OCI-LY1 (cell line): ENCODE measurements around the gene GHRH.

Experiments used
- H2AFZ ChIP-seq: fragments of 200-600 bp; sonication (generic), shearing (Covaris generic); 2 replicates; pipeline ENCODE4 v1.6.0; 2014; ENCODE audit warnings: antibody characterized with exemption, mild to moderate bottlenecking, low read length
- H3F3A ChIP-seq: fragments of 200-600 bp; sonication (generic), shearing (Covaris generic); 2 replicates; pipeline ENCODE4 v1.6.0; 2014; ENCODE audit warnings: mild to moderate bottlenecking, antibody characterized with exemption, low read length, moderate library complexity; ENCODE audit not compliant: insufficient read depth
- H3K27ac ChIP-seq: fragments of 200-600 bp; sonication (generic); 2 replicates; pipeline ENCODE4 v1.5.1; 2014; ENCODE audit warnings: low read length, mixed run types, mild to moderate bottlenecking, low read depth; ENCODE audit not compliant: poor library complexity, severe bottlenecking
- H3K27me3 ChIP-seq: fragments of 200-600 bp; sonication (generic); 2 replicates; pipeline ENCODE4 v1.6.0; 2014; ENCODE audit warnings: antibody characterized with exemption, mild to moderate bottlenecking, low read length, moderate library complexity; ENCODE audit not compliant: insufficient read depth
- H3K36me3 ChIP-seq: fragments of 200-600 bp; sonication (generic); 2 replicates; pipeline ENCODE4 v1.6.1; 2014; ENCODE audit warnings: mild to moderate bottlenecking, antibody characterized with exemption, low read length, moderate library complexity, mixed read lengths; ENCODE audit not compliant: insufficient read depth
- H3K4me1 ChIP-seq: fragments of 200-600 bp; sonication (generic); 2 replicates; pipeline ENCODE4 v1.5.1; 2014; ENCODE audit warnings: mild to moderate bottlenecking, low read length, moderate library complexity; ENCODE audit not compliant: insufficient read depth, severe bottlenecking
- H3K4me2 ChIP-seq: fragments of 200-600 bp; sonication (generic), shearing (Covaris generic); 2 replicates; pipeline ENCODE4 v1.6.1; 2014; ENCODE audit warnings: low read length
- H3K4me3 ChIP-seq: fragments of 200-600 bp; sonication (generic); 2 replicates; pipeline ENCODE4 v1.5.1; 2014; ENCODE audit warnings: low read length, low read depth, mild to moderate bottlenecking, mixed read lengths; ENCODE audit not compliant: poor library complexity, severe bottlenecking
- H3K79me2 ChIP-seq: fragments of 200-600 bp; shearing (Covaris generic); 2 replicates; pipeline ENCODE4 v1.6.1; 2016; ENCODE audit warnings: mixed run types, low read length, mixed read lengths; ENCODE audit not compliant: insufficient read depth
- H3K9ac ChIP-seq: fragments of 200-600 bp; sonication (generic), shearing (Covaris generic); 2 replicates; pipeline ENCODE4 v1.6.1; 2014; ENCODE audit warnings: mild to moderate bottlenecking, low read length, mixed read lengths
- H3K9me2 ChIP-seq: fragments of 200-600 bp; sonication (generic), shearing (Covaris generic); 2 replicates; pipeline ENCODE4 v1.6.1; 2014; ENCODE audit warnings: low read depth, mild to moderate bottlenecking, low read length, mixed read lengths
- H3K9me3 ChIP-seq: fragments of 200-600 bp; shearing (Covaris generic); 2 replicates; pipeline ENCODE4 v1.6.1; 2014; ENCODE audit warnings: low read length, mixed read lengths
- H4K20me1 ChIP-seq: fragments of 200-600 bp; sonication (generic), shearing (Covaris generic); 2 replicates; pipeline ENCODE4 v1.6.0; 2016; ENCODE audit warnings: mild to moderate bottlenecking, low read length; ENCODE audit not compliant: insufficient read depth
- CTCF ChIP-seq: fragments of 200-600 bp; sonication (generic), shearing (Covaris generic); IDR thresholded peaks from 2 replicates; pipeline ENCODE4 v1.5.1; 2017; ENCODE audit warnings: mild to moderate bottlenecking, antibody characterized with exemption, low read length, moderate library complexity, mixed read lengths
- EZH2 ChIP-seq: fragments of 200-600 bp; sonication (generic), shearing (Covaris generic); IDR thresholded peaks from 2 replicates; pipeline ENCODE4 v1.8.0; 2017; ENCODE audit warnings: borderline replicate concordance, mixed run types, mild to moderate bottlenecking, antibody characterized with exemption, low read length, moderate library complexity, mixed read lengths

The GHRH gene

GRCh38 chr20:37309290-37309689, 47.7 kb upstream of the GHRH start:
- no peak for TF ChIP-seq CTCF
- TF ChIP-seq EZH2: no peak
- Histone ChIP-seq H3K9me3 (no peaks in the 10 kb centered on the region), H4K20me1 (no peaks in the 10 kb centered on the region), H3K9ac (no peak overlapping the region), H3K79me2 (no peaks in the 10 kb centered on the region), H2AFZ (no peak overlapping the region), H3K27ac (no peak overlapping the region), H3K36me3 (peaks cover 4% of the 10 kb centered on the region; the same call in 1 of the 2 replicates), H3K27me3 (no peaks in the 10 kb centered on the region), H3F3A (no peaks in the 10 kb centered on the region), H3K4me2 (no peak overlapping the region), H3K9me2 (no peaks in the 10 kb centered on the region), H3K4me1 (no peaks in the 10 kb centered on the region), H3K4me3 (no peak overlapping the region)

- TF ChIP-seq CTCF (no peak), EZH2 (no peak)
- Histone ChIP-seq H4K20me1 (no peaks in the 10 kb centered on the region), H3K4me2 (no peak overlapping the region), H3K4me3 (no peak overlapping the region), H3F3A (no peaks in the 10 kb centered on the region), H3K27ac (no peak overlapping the region), H3K36me3 (peaks cover 10% of the 10 kb centered on the region; the same call in 1 of the 2 replicates), H3K27me3 (no peaks in the 10 kb centered on the region), H3K9me2 (no peaks in the 10 kb centered on the region), H2AFZ (no peak overlapping the region), H3K9me3 (no peaks in the 10 kb centered on the region), H3K79me2 (no peaks in the 10 kb centered on the region), H3K9ac (no peak overlapping the region), H3K4me1 (no peaks in the 10 kb centered on the region)
Observed at GRCh38 chr20:37308086-37309050, 46.8 kb upstream of the GHRH start.

GRCh38 chr20:37305839-37306238, 44.2 kb upstream of the GHRH start:
- no peak overlapping the region for H3K4me2 ChIP-seq
- H3K79me2 ChIP-seq: no peaks in the 10 kb centered on the region

More at GRCh38 chr20:37305839-37306238, 44.2 kb upstream of the GHRH start:
- TF ChIP-seq EZH2 (no peak), CTCF (no peak)
- Histone ChIP-seq H2AFZ (no peak overlapping the region), H3K9me2 (no peaks in the 10 kb centered on the region), H3K36me3 (peaks cover 27% of the 10 kb centered on the region), H3K4me1 (no peaks in the 10 kb centered on the region), H4K20me1 (no peaks in the 10 kb centered on the region), H3K9ac (no peak overlapping the region), H3K27ac (no peak overlapping the region), H3F3A (no peaks in the 10 kb centered on the region), H3K9me3 (no peaks in the 10 kb centered on the region), H3K4me3 (no peak overlapping the region), H3K27me3 (no peaks in the 10 kb centered on the region)
